Measurements from ENCODE around the gene BRCA1. TPM values are rescaled to one million over a fixed set of nuclear protein-coding genes. Genes with fewer than 3 reads are reported as not detected.

BRCA1 gene
- total RNA-seq, 1 donor from 2014 or later = 11.3 TPM

DNA sequence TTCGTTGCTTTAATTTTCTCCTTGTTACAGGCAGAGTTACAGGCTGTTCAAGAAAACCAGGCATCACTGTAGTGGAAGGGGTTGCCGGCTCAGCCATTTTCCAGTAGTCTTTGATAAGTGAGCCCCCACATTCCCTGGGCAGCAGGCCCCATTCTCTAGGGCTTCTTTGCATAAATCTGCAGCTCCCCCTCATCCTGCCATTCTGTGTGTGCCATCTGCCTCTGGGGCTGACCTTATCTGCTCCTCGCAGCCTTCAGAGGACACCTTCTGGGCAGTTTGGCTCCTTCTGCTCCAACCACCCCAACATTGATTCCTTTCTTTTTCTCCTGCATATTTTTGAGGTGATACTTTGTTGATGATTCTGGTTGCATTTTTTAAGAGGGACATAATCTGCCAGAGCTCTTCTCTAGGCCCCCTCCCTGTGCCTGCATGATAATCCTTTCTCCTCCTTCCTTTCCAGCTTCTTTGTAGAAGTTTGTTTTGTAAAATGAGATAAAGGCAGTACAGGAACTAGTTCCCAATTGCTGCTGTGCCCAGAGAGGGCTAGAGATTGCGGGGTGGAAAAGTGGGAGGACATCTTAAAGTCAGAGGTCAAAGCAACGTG, 83.0 kb downstream of the BRCA1 start:
- peaks cover 2% of the 10 kb centered on the region for H3K27me3 Mint-ChIP-seq (ENCODE audit: unreplicated experiment)
- TF ChIP-seq, protein P1, sequence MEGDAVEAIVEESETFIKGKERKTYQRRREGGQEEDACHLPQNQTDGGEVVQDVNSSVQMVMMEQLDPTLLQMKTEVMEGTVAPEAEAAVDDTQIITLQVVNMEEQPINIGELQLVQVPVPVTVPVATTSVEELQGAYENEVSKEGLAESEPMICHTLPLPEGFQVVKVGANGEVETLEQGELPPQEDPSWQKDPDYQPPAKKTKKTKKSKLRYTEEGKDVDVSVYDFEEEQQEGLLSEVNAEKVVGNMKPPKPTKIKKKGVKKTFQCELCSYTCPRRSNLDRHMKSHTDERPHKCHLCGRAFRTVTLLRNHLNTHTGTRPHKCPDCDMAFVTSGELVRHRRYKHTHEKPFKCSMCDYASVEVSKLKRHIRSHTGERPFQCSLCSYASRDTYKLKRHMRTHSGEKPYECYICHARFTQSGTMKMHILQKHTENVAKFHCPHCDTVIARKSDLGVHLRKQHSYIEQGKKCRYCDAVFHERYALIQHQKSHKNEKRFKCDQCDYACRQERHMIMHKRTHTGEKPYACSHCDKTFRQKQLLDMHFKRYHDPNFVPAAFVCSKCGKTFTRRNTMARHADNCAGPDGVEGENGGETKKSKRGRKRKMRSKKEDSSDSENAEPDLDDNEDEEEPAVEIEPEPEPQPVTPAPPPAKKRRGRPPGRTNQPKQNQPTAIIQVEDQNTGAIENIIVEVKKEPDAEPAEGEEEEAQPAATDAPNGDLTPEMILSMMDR (IDR thresholded peaks at IDR 0.05; ENCODE audit: partially characterized antibody, unreplicated experiment) = no peak
- peaks cover 48% of the 10 kb centered on the region for H3K4me1 Mint-ChIP-seq (ENCODE audit: low read depth, unreplicated experiment)
- H3K27ac Mint-ChIP-seq (ENCODE audit: unreplicated experiment) = peak overlapping the region; percentile 90
- DNase-seq = no peak
- peaks cover 8% of the 10 kb centered on the region for H3K9me3 Mint-ChIP-seq (ENCODE audit: unreplicated experiment)
- H3K4me3 Mint-ChIP-seq (ENCODE audit: unreplicated experiment) = peak overlapping the region; percentile 53
- no peaks in the 10 kb centered on the region for H3K36me3 Mint-ChIP-seq (ENCODE audit: unreplicated experiment)

DNA sequence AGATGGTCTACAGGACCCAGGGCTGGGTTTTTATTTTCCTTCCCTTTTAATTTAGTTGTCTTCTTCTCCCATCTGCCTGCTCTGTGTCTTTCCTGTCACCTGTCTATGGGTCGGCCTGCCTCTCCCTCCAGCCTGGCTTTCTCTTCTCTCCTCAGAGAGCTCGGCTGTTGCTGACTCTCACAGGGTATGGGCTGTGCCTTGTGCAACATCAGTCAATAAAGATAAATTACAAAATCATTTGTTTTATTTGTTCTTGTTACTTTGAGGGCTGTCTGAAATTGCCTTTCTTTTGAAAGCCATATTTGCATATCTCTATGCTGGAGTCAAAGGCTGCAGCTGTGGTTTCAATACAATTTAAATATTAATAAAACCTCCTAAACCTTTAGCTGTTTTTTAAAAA, 84.5 kb downstream of the BRCA1 start:
- H3K27me3 Mint-ChIP-seq (ENCODE audit: unreplicated experiment) = peaks cover 3% of the 10 kb centered on the region
- no peak for DNase-seq
- peaks cover 53% of the 10 kb centered on the region for H3K4me1 Mint-ChIP-seq (ENCODE audit: low read depth, unreplicated experiment)
- H3K36me3 Mint-ChIP-seq (ENCODE audit: unreplicated experiment) = no peaks in the 10 kb centered on the region
- H3K4me3 Mint-ChIP-seq (ENCODE audit: unreplicated experiment) = peak overlapping the region; percentile 53
- TF ChIP-seq, protein P1 (IDR thresholded peaks at IDR 0.05; ENCODE audit: partially characterized antibody, unreplicated experiment) = no peak
- H3K27ac Mint-ChIP-seq (ENCODE audit: unreplicated experiment) = peak overlapping the region; percentile 83
- peaks cover 8% of the 10 kb centered on the region for H3K9me3 Mint-ChIP-seq (ENCODE audit: unreplicated experiment)

DNA sequence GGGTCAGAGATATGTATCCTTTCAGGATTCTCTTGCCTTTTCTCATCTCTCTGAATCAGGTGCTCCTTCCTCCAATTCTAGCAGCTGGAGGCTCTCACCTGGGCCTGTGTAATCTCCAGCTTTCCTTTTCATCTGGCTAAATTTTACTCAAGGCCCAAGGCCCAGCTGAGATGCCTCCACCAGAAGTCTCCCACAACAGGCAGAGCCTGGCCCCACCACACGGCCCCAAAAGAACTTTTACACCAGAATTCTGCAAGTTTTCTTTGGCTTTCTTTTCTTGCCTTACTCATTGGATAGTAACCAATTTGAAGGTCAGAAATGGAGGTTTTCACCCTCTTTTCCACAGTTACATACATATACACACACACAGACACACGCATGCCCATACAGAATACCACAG, 85.5 kb downstream of the BRCA1 start:
- Mint-ChIP-seq H3K4me3 (ENCODE audit: unreplicated experiment) (no peak overlapping the region), H3K27ac (ENCODE audit: unreplicated experiment) (peak overlapping the region; percentile 4), H3K36me3 (ENCODE audit: unreplicated experiment) (no peaks in the 10 kb centered on the region), H3K9me3 (ENCODE audit: unreplicated experiment) (peaks cover 12% of the 10 kb centered on the region), H3K4me1 (ENCODE audit: low read depth, unreplicated experiment) (peaks cover 53% of the 10 kb centered on the region), H3K27me3 (ENCODE audit: unreplicated experiment) (peaks cover 3% of the 10 kb centered on the region)
- TF ChIP-seq, protein P1 (IDR thresholded peaks at IDR 0.05; ENCODE audit: partially characterized antibody, unreplicated experiment) = no peak
- DNase-seq = no peak

DNA sequence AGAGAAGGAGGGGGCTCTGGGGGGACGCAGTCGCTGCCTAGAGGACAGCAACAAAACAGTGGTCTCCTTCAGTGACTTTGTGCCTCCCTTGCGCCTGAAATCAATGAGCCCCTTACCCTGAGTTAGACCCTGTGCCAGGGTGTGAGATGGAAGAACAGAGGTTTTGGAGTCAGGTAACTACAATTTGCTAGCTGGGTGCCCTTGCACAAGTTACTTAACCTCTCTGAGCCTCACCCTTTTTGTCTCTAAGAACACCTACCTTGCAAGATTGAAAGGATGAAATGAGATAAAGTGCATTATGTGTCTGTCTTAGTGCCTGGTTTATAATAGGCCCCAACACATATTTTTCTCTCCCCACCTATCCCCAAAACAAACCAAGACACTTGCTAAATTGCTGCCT, 90.3 kb downstream of the BRCA1 start:
- peaks cover 43% of the 10 kb centered on the region for H3K4me1 Mint-ChIP-seq (ENCODE audit: low read depth, unreplicated experiment)
- TF ChIP-seq, protein P1 (IDR thresholded peaks at IDR 0.05; ENCODE audit: partially characterized antibody, unreplicated experiment) = no peak
- peaks cover 11% of the 10 kb centered on the region for H3K9me3 Mint-ChIP-seq (ENCODE audit: unreplicated experiment)
- H3K27ac Mint-ChIP-seq (ENCODE audit: unreplicated experiment) = peak overlapping the region; percentile 98
- H3K4me3 Mint-ChIP-seq (ENCODE audit: unreplicated experiment) = peak overlapping the region; percentile 89
- DNase-seq = no peak
- no peaks in the 10 kb centered on the region for H3K36me3 Mint-ChIP-seq (ENCODE audit: unreplicated experiment)
- H3K27me3 Mint-ChIP-seq (ENCODE audit: unreplicated experiment) = peaks cover 3% of the 10 kb centered on the region

Measured in glutamatergic neuron (in vitro differentiated cells).